Dermis lymphatic vessel endothelial cell (primary cell): ENCODE results near the gene SPRR2A. TPM values are rescaled to one million over a fixed set of nuclear protein-coding genes. Genes with fewer than 3 reads are reported as not detected.

Experiments used
- total RNA-seq: library from RNA; depleted of rRNA; stranded (reverse); fragments of >200 nt; gene quantifications from 2 replicates; pipeline ENCODE4 v1.2.1, GENCODE V29; 2014

Gene SPRR2A
- total RNA-seq, result not detected in 2 replicates

GRCh38 chr1:153057375-153057774 is at the start of gene SPRR2A:
Gene SPRR2A, minus strand, starts transcription at chr1:153057512. Its CDS starts 777 bp downstream, at chr1:153056735.

GRCh38 chr1:153094426-153094825 is 37.1 kb upstream of the SPRR2A start, which contains the start of gene SPRR2E:
Gene SPRR2E, minus strand, starts transcription at chr1:153094526. Its CDS starts 775 bp downstream, at chr1:153093751.

GRCh38 chr1:153071511-153071910 is 14.2 kb upstream of the SPRR2A start, which contains the start of gene SPRR2B:
Gene SPRR2B, minus strand, starts transcription at chr1:153071611. Its CDS starts 772 bp downstream, at chr1:153070839.

GRCh38 chr1:153040950-153041631 is 16.2 kb downstream of the SPRR2A start, which contains the start of gene SPRR2D:
Gene SPRR2D, minus strand, starts transcription at chr1:153041120. Its CDS starts 774 bp downstream, at chr1:153040346.

DNA sequence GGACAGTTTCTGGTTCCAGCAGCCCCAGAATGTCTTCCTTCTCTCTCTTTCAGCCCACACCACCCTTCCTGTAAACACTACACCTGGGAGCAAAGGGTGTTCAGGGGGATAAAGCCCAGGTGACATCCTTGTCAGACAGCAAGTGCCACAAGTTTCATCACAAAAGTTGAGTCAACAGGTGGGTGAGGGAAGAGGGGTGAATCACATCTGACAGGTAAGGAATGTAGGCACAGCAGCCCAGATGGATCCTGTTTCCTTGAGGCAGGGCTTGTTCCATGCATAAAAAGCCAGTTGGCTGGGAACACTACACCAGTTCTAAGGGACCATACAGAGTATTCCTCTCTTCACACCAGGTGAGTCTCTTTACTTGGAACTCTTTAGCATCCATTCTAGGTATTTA is 26.4 kb downstream of the SPRR2A start, which contains the start of gene SPRR1B:
Gene SPRR1B, plus strand, starts transcription at position 309 of the 400 bp plus-strand sequence. CDS start 1,143 bp downstream, outside the sequence.

Other genes starting within 250 kb of the SPRR2A start
- gene LCE1B, start 245.5 kb downstream of the SPRR2A start, total RNA-seq, result not detected in 2 replicates
- gene LCE1A, start 230.0 kb downstream of the SPRR2A start, total RNA-seq, result not detected in 2 replicates
- gene LCE6A, start 214.7 kb downstream of the SPRR2A start, total RNA-seq, result not detected in 2 replicates
- gene LCE7A, start 197.5 kb downstream of the SPRR2A start, total RNA-seq, result not detected in 2 replicates
- gene SMCP, start 179.2 kb downstream of the SPRR2A start, total RNA-seq, result not detected in 2 replicates
- gene IVL, start 149.0 kb downstream of the SPRR2A start, total RNA-seq, result not detected in 2 replicates
- gene SPRR5, start 110.3 kb downstream of the SPRR2A start, total RNA-seq, result not detected in 2 replicates
- gene SPRR4, start 86.9 kb downstream of the SPRR2A start, total RNA-seq, result not detected in 2 replicates
- gene SPRR1A, start 73.4 kb downstream of the SPRR2A start, total RNA-seq, result not detected in 2 replicates
- not detected in 2 replicates for gene SPRR3, start 55.8 kb downstream of the SPRR2A start, total RNA-seq
- gene SPRR1B, start 26.3 kb downstream of the SPRR2A start, total RNA-seq, result not detected in 2 replicates
- gene SPRR2D, start 16.4 kb downstream of the SPRR2A start, total RNA-seq, result not detected in 2 replicates
- not detected in 2 replicates for gene SPRR2B, start 14.1 kb upstream of the SPRR2A start, total RNA-seq
- gene SPRR2E, start 37.0 kb upstream of the SPRR2A start, total RNA-seq, result not detected in 2 replicates
- gene SPRR2F, start 56.0 kb upstream of the SPRR2A start, total RNA-seq, result not detected in 2 replicates
- not detected in 2 replicates for gene SPRR2G, start 93.4 kb upstream of the SPRR2A start, total RNA-seq
- not detected in 2 replicates for gene LELP1, start 145.9 kb upstream of the SPRR2A start, total RNA-seq
- not detected in 2 replicates for gene PRR9, start 160.1 kb upstream of the SPRR2A start, total RNA-seq
- gene LORICRIN, start 202.2 kb upstream of the SPRR2A start, total RNA-seq, result not detected in 2 replicates